ENCODE measurements around the gene ZNF639. TPM values are rescaled to one million over a fixed set of nuclear protein-coding genes. Genes with fewer than 3 reads are reported as not detected.

Gene ZNF639
- total and polyA plus RNA-seq, 9 of the 15 experiments (the other 6 are each of a cell fraction or from before 2014, with no cell fraction given), result 17.6 to 88.1 (median 53.7) TPM

DNA sequence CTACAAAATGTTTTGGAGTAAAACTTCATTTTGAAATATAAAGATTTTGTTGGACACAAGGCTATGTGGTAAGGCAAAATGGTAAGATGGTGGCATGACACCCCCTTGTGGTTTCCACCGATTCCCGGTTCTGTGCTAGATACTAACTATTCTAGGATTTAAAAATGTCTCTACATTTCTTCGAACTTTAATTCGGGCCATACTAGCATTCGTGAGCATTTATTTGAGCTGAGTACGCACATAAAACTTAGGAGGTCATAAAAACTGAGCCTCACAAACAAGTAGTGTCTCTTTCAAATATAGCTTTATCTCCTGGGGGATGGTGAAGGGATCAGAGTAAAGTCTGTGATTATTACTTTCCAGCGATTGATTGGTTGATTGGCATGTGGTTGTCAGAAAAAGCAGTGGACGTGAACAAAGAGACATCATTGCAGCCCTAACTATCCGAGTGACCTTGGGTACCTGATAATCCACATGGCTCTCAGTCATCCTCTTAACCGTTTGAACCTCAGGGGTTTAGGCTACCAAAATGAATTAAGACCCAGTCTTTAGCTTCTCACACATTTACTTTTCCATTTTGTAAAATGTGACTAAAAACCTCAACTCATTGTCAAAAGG is 1.1 kb upstream of the ZNF639 start (continued):
- TF ChIP-seq, protein P1, sequence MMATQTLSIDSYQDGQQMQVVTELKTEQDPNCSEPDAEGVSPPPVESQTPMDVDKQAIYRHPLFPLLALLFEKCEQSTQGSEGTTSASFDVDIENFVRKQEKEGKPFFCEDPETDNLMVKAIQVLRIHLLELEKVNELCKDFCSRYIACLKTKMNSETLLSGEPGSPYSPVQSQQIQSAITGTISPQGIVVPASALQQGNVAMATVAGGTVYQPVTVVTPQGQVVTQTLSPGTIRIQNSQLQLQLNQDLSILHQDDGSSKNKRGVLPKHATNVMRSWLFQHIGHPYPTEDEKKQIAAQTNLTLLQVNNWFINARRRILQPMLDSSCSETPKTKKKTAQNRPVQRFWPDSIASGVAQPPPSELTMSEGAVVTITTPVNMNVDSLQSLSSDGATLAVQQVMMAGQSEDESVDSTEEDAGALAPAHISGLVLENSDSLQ (IDR thresholded peaks at IDR 0.05), result peak; percentile 78
- no peak for TF ChIP-seq CC2D1A (IDR thresholded peaks at IDR 0.05)
- TF ChIP-seq, protein P2, sequence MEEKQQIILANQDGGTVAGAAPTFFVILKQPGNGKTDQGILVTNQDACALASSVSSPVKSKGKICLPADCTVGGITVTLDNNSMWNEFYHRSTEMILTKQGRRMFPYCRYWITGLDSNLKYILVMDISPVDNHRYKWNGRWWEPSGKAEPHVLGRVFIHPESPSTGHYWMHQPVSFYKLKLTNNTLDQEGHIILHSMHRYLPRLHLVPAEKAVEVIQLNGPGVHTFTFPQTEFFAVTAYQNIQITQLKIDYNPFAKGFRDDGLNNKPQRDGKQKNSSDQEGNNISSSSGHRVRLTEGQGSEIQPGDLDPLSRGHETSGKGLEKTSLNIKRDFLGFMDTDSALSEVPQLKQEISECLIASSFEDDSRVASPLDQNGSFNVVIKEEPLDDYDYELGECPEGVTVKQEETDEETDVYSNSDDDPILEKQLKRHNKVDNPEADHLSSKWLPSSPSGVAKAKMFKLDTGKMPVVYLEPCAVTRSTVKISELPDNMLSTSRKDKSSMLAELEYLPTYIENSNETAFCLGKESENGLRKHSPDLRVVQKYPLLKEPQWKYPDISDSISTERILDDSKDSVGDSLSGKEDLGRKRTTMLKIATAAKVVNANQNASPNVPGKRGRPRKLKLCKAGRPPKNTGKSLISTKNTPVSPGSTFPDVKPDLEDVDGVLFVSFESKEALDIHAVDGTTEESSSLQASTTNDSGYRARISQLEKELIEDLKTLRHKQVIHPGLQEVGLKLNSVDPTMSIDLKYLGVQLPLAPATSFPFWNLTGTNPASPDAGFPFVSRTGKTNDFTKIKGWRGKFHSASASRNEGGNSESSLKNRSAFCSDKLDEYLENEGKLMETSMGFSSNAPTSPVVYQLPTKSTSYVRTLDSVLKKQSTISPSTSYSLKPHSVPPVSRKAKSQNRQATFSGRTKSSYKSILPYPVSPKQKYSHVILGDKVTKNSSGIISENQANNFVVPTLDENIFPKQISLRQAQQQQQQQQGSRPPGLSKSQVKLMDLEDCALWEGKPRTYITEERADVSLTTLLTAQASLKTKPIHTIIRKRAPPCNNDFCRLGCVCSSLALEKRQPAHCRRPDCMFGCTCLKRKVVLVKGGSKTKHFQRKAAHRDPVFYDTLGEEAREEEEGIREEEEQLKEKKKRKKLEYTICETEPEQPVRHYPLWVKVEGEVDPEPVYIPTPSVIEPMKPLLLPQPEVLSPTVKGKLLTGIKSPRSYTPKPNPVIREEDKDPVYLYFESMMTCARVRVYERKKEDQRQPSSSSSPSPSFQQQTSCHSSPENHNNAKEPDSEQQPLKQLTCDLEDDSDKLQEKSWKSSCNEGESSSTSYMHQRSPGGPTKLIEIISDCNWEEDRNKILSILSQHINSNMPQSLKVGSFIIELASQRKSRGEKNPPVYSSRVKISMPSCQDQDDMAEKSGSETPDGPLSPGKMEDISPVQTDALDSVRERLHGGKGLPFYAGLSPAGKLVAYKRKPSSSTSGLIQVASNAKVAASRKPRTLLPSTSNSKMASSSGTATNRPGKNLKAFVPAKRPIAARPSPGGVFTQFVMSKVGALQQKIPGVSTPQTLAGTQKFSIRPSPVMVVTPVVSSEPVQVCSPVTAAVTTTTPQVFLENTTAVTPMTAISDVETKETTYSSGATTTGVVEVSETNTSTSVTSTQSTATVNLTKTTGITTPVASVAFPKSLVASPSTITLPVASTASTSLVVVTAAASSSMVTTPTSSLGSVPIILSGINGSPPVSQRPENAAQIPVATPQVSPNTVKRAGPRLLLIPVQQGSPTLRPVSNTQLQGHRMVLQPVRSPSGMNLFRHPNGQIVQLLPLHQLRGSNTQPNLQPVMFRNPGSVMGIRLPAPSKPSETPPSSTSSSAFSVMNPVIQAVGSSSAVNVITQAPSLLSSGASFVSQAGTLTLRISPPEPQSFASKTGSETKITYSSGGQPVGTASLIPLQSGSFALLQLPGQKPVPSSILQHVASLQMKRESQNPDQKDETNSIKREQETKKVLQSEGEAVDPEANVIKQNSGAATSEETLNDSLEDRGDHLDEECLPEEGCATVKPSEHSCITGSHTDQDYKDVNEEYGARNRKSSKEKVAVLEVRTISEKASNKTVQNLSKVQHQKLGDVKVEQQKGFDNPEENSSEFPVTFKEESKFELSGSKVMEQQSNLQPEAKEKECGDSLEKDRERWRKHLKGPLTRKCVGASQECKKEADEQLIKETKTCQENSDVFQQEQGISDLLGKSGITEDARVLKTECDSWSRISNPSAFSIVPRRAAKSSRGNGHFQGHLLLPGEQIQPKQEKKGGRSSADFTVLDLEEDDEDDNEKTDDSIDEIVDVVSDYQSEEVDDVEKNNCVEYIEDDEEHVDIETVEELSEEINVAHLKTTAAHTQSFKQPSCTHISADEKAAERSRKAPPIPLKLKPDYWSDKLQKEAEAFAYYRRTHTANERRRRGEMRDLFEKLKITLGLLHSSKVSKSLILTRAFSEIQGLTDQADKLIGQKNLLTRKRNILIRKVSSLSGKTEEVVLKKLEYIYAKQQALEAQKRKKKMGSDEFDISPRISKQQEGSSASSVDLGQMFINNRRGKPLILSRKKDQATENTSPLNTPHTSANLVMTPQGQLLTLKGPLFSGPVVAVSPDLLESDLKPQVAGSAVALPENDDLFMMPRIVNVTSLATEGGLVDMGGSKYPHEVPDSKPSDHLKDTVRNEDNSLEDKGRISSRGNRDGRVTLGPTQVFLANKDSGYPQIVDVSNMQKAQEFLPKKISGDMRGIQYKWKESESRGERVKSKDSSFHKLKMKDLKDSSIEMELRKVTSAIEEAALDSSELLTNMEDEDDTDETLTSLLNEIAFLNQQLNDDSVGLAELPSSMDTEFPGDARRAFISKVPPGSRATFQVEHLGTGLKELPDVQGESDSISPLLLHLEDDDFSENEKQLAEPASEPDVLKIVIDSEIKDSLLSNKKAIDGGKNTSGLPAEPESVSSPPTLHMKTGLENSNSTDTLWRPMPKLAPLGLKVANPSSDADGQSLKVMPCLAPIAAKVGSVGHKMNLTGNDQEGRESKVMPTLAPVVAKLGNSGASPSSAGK (IDR thresholded peaks at IDR 0.05), result 0 out of 2 replicates have a peak, but pooled peaks have one; percentile 11
- TF ChIP-seq, protein P3, sequence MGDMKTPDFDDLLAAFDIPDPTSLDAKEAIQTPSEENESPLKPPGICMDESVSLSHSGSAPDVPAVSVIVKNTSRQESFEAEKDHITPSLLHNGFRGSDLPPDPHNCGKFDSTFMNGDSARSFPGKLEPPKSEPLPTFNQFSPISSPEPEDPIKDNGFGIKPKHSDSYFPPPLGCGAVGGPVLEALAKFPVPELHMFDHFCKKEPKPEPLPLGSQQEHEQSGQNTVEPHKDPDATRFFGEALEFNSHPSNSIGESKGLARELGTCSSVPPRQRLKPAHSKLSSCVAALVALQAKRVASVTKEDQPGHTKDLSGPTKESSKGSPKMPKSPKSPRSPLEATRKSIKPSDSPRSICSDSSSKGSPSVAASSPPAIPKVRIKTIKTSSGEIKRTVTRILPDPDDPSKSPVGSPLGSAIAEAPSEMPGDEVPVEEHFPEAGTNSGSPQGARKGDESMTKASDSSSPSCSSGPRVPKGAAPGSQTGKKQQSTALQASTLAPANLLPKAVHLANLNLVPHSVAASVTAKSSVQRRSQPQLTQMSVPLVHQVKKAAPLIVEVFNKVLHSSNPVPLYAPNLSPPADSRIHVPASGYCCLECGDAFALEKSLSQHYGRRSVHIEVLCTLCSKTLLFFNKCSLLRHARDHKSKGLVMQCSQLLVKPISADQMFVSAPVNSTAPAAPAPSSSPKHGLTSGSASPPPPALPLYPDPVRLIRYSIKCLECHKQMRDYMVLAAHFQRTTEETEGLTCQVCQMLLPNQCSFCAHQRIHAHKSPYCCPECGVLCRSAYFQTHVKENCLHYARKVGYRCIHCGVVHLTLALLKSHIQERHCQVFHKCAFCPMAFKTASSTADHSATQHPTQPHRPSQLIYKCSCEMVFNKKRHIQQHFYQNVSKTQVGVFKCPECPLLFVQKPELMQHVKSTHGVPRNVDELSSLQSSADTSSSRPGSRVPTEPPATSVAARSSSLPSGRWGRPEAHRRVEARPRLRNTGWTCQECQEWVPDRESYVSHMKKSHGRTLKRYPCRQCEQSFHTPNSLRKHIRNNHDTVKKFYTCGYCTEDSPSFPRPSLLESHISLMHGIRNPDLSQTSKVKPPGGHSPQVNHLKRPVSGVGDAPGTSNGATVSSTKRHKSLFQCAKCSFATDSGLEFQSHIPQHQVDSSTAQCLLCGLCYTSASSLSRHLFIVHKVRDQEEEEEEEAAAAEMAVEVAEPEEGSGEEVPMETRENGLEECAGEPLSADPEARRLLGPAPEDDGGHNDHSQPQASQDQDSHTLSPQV (IDR thresholded peaks at IDR 0.05), result 0 out of 2 replicates have a peak, but pooled peaks have one; percentile 14
- TF ChIP-seq EHMT2 (IDR thresholded peaks at IDR 0.05), result no peak
- TF ChIP-seq, protein P4, sequence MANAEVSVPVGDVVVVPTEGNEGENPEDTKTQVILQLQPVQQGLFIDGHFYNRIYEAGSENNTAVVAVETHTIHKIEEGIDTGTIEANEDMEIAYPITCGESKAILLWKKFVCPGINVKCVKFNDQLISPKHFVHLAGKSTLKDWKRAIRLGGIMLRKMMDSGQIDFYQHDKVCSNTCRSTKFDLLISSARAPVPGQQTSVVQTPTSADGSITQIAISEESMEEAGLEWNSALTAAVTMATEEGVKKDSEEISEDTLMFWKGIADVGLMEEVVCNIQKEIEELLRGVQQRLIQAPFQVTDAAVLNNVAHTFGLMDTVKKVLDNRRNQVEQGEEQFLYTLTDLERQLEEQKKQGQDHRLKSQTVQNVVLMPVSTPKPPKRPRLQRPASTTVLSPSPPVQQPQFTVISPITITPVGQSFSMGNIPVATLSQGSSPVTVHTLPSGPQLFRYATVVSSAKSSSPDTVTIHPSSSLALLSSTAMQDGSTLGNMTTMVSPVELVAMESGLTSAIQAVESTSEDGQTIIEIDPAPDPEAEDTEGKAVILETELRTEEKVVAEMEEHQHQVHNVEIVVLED (CRISPR knock-in tag; IDR thresholded peaks at IDR 0.05), result no peak
- peak; percentile 35 for TF ChIP-seq MEIS2 (IDR thresholded peaks at IDR 0.05; ENCODE audit: partially characterized antibody)
- TF ChIP-seq POLR2A (conservative IDR thresholded peaks at IDR 0.05), result no peak
- no peak for TF ChIP-seq TCF7 (IDR thresholded peaks at IDR 0.05; ENCODE audit: borderline replicate concordance)

Measured in K562 (cell line).